Endodermal cell (in vitro differentiated cells): ENCODE results near the gene AQP1. TPM values are rescaled to one million over a fixed set of nuclear protein-coding genes. Genes with fewer than 3 reads are reported as not detected.

Source experiments
- DNase-seq: peaks from one replicate; pipeline ENCODE4 v3.0.0-alpha.2; 2017
- H3K27ac ChIP-seq: 2 replicates; pipeline ENCODE4 v1.5.1; 2013; ENCODE audit warnings: mild to moderate bottlenecking, low read depth, low read length, moderate library complexity
- H3K27me3 ChIP-seq: 2 replicates; pipeline ENCODE4 v1.6.1; 2013; ENCODE audit warnings: mild to moderate bottlenecking, low read length, moderate library complexity; ENCODE audit not compliant: insufficient read depth, control insufficient read depth, poor library complexity, severe bottlenecking
- H3K36me3 ChIP-seq: 2 replicates; pipeline ENCODE4 v1.7.0; 2013; ENCODE audit warnings: mild to moderate bottlenecking, low read length, moderate library complexity; ENCODE audit not compliant: control insufficient read depth, insufficient read depth
- H3K4me1 ChIP-seq: one replicate; pipeline ENCODE4 v1.7.0; 2013; ENCODE audit warnings: low read length; ENCODE audit not compliant: control insufficient read depth, insufficient read depth
- H3K4me3 ChIP-seq: 2 replicates; pipeline ENCODE4 v1.5.1; 2013; ENCODE audit warnings: mild to moderate bottlenecking, low read length, moderate library complexity
- H3K9ac ChIP-seq: 2 replicates; pipeline ENCODE4 v1.6.1; 2013; ENCODE audit warnings: mild to moderate bottlenecking, low read length, moderate library complexity; ENCODE audit not compliant: poor library complexity, severe bottlenecking; ENCODE audit errors: extremely low read depth
- H3K9me3 ChIP-seq: 2 replicates; pipeline ENCODE4 v1.6.1; 2013; ENCODE audit warnings: mild to moderate bottlenecking, low read length, moderate library complexity; ENCODE audit not compliant: control insufficient read depth
- H3K27ac Mint-ChIP-seq: 2 replicates; pipeline ENCODE4 v1.8.0; 2020; ENCODE audit warnings: mixed read lengths
- H3K27me3 Mint-ChIP-seq: 2 replicates; pipeline ENCODE4 v1.8.0; 2021; ENCODE audit warnings: mild to moderate bottlenecking, mixed read lengths; ENCODE audit not compliant: insufficient read depth
- H3K36me3 Mint-ChIP-seq: 2 replicates; pipeline ENCODE4 v1.8.0; 2020; ENCODE audit warnings: low read depth, mixed read lengths
- H3K4me1 Mint-ChIP-seq: 2 replicates; pipeline ENCODE4 v1.8.0; 2020; ENCODE audit warnings: mixed read lengths
- H3K4me3 Mint-ChIP-seq: 2 replicates; pipeline ENCODE4 v1.8.0; 2020; ENCODE audit warnings: mild to moderate bottlenecking, moderate library complexity, mixed read lengths
- H3K9me3 Mint-ChIP-seq: 2 replicates; pipeline ENCODE4 v1.8.0; 2020; ENCODE audit warnings: mild to moderate bottlenecking, mixed read lengths
- CTCF ChIP-seq: fragments of 200-600 bp; sonication (generic); conservative IDR thresholded peaks from 2 replicates; pipeline ENCODE4 v1.5.0; 2021; ENCODE audit warnings: antibody characterized with exemption, mild to moderate bottlenecking
- WGBS, 2 experiments: methylation state at CpG; one replicate each; pipeline versions ENCODE4 v1.1.5 to v1.1.7; 2013; ENCODE audit warnings: missing lambda C conversion rate in 2 of 2, mixed read lengths in 1 of 2; ENCODE audit not compliant: insufficient coverage in 1 of 2, insufficient read length in 1 of 2; 5-methylcytosine and 5-hydroxymethylcytosine counted together
- total RNA-seq, 2 donors: library from RNA; stranded (reverse); fragmentation: NEBNext Ultra II Directional in 1 of 2; extraction: Animal tissue kit (Norgen Biotek cat#: 25700) in 1 of 2; gene quantifications; 2 replicates in 1 of 2; 3 replicates in 1 of 2; pipeline ENCODE4 v1.2.1, GENCODE V29; 2021

Gene AQP1
- total RNA-seq, 2 donors from 2014 or later = 0.26 to 0.91 TPM

DNA sequence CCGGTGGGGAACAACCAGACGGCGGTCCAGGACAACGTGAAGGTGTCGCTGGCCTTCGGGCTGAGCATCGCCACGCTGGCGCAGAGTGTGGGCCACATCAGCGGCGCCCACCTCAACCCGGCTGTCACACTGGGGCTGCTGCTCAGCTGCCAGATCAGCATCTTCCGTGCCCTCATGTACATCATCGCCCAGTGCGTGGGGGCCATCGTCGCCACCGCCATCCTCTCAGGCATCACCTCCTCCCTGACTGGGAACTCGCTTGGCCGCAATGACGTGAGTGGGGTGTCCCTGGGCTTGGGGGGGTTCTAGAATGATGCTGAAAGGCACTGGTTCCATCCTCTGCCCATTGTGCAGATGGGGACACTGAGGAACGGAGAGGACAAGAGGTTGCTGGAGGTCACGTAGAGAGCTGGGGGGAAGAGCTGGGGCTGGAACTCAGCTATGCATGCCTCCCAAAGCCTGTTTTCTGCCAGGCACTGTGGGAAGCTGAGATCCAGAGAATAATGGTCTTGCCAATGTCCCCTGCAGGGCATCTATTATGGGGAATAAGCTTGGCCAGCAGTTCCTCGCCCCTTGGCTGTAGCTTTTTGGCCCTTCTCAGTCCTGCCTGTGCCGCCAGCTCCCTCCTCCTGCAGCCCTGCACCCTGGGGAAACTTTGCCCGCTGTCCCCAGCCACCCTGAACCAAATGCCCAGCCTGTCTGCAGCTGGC lies 523 bp downstream of the AQP1 start:
- H3K27me3 Mint-ChIP-seq = peaks cover 1% of the 10 kb centered on the region
- peaks cover 24% of the 10 kb centered on the region for H3K4me1 Mint-ChIP-seq
- Histone ChIP-seq H3K9ac (no peak overlapping the region), H3K4me3 (no peak overlapping the region), H3K27ac (no peak overlapping the region), H3K27me3 (no peaks in the 10 kb centered on the region), H3K4me1 (peaks cover 11% of the 10 kb centered on the region), H3K9me3 (no peaks in the 10 kb centered on the region), H3K36me3 (no peaks in the 10 kb centered on the region)
- no peak overlapping the region for H3K27ac Mint-ChIP-seq
- DNase-seq = peak; percentile 40
- 91 to 96% methylated on average over 16 to 26 of the region's 26 CpGs for WGBS, 2 experiments
- TF ChIP-seq CTCF = no peak
- H3K4me3 Mint-ChIP-seq = no peak overlapping the region
- H3K36me3 Mint-ChIP-seq = no peaks in the 10 kb centered on the region
- H3K9me3 Mint-ChIP-seq = no peaks in the 10 kb centered on the region

- Histone ChIP-seq H3K9me3 (no peaks in the 10 kb centered on the region), H3K27me3 (no peaks in the 10 kb centered on the region), H3K36me3 (no peaks in the 10 kb centered on the region), H3K27ac (no peak overlapping the region), H3K9ac (no peak overlapping the region), H3K4me1 (peaks cover 11% of the 10 kb centered on the region), H3K4me3 (no peak overlapping the region)
- 88% methylated on average over 2 of the region's 2 CpGs; no CpG with 5 or more reads in 1 of the 2 experiments for WGBS, 2 experiments
- no peaks in the 10 kb centered on the region for H3K36me3 Mint-ChIP-seq
- peaks cover 1% of the 10 kb centered on the region for H3K27me3 Mint-ChIP-seq
- no peak for TF ChIP-seq CTCF
- H3K27ac Mint-ChIP-seq = no peak overlapping the region
- no peaks in the 10 kb centered on the region for H3K9me3 Mint-ChIP-seq
- H3K4me1 Mint-ChIP-seq = peaks cover 24% of the 10 kb centered on the region
- no peak overlapping the region for H3K4me3 Mint-ChIP-seq
- no peak for DNase-seq
Measured at GRCh38 chr7:30912731-30912985, 1.0 kb downstream of the AQP1 start.

DNA sequence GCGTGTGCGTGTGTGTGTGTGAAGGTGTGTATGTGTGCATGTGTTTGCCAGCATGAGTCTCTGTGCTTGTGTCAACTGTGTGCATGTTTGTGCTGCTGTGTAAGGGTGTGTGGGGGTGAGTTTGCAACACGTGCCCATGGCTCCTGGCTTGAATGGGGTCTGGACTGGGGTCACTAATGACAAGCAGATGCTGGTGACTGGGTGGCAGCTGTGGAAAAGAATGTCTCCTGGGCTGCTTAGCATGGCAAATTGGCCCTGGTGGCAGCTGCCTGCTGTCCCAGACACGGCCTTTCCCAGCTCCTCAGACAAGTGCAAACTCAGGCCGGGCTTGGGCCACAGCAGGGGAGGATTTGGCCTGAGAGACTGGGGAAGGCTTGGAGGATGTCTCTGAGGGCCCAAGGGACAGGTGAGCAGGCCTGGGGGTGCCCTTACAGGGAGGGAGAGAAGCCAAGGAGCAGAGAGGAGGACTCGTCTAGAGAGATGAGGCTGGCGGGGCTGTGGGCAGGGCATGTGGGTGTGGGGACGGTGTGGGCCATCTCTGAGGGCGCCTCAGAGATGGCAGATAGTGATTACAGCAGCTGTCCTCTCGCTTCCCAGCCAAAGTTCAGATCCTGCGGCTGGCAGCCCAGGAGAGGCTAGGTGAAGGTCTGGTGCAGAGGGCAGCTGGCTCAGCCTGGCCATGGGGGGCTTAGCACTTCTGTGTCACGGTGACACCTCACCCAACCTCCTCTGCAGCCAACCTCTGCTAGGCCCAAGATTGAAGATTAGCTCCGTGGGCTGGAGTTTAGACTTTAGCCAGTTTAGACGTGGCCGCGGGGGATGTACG lies 1.5 kb downstream of the AQP1 start:
- H3K9me3 ChIP-seq = no peaks in the 10 kb centered on the region

More for the DNA sequence above, 1.5 kb downstream of the AQP1 start:
- H3K27me3 Mint-ChIP-seq = peaks cover 1% of the 10 kb centered on the region
- peaks cover 24% of the 10 kb centered on the region for H3K4me1 Mint-ChIP-seq
- Histone ChIP-seq H3K27me3 (no peaks in the 10 kb centered on the region), H3K9ac (no peak overlapping the region), H3K36me3 (no peaks in the 10 kb centered on the region), H3K4me3 (no peak overlapping the region), H3K4me1 (peaks cover 11% of the 10 kb centered on the region), H3K27ac (peak overlapping the region; percentile 25)
- H3K36me3 Mint-ChIP-seq = no peaks in the 10 kb centered on the region
- WGBS, 2 experiments = 86 to 89% methylated on average over 8 to 17 of the region's 17 CpGs
- no peak for TF ChIP-seq CTCF
- DNase-seq = peak; percentile 59
- H3K4me3 Mint-ChIP-seq = no peak overlapping the region
- no peaks in the 10 kb centered on the region for H3K9me3 Mint-ChIP-seq
- H3K27ac Mint-ChIP-seq = no peak overlapping the region
